Right forelimb (tissue), 1 donor: ENCODE data around the gene VPS41.
"Not testable (repeated sequence)": the region's sequence is repeated elsewhere in the genome, so short reads cannot be mapped to it uniquely, and the experiment has no call there.

Experiments
- DNase-seq: peaks from one replicate; pipeline ENCODE4 v3.0.0-alpha.2; 2018

Gene VPS41

DNA sequence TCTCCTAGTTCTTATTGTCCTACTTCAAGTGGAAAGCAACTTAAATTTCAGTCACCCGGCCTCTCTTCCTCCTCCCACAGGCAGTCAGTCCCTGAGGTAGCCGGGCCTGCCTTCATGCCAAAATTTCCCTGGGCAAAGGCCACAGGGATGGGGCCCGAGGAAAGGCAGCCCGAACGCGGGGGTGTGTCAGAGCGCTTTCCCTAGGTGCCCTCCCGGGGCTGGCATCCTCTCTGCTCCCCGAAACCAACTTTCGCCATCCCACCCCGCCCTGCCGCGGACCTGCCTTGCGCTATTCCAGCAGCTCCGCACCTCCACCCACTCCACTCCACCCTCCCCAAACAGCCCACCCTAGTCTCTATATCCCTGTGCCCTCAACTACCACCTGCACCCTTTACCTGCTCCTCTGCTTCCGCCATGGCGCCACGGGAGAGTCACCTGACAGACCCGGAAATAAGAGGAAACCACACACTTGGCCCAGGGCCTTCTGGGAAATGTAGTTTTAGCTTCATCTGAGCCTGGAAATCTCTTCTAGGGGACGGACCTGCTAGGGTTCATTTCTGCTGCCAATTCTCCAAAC lies at the start of gene VPS41:
TSS of gene VPS41 (minus strand) at position 433 of the 577 bp plus-strand sequence. CDS start at position 416, 17 bp downstream.
- DNase-seq = peak; percentile 77

DNA sequence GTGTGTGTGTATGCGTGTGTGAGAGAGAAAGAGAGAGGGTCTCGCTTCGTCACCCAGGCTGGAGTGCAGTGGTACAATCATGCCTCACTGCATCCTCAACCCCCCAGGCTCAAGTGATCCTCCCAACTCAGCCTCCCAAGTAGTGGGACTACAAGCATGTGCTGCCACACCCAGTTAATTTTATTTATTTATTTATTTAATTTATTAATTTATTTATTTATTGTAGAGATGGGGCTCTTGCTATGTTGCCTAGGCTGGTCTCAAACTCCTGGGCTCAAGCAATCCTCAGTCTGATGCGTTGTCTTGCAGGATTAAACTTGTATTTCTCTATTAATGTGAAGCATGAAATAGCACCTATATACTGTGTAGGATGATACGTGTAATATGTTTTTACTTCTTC lies 46.9 kb upstream of the VPS41 start:
- DNase-seq = no peak

- no peak for DNase-seq
These were observed 45.0 kb upstream of the VPS41 start for GRCh38 chr7:38953971-38954370.

DNA sequence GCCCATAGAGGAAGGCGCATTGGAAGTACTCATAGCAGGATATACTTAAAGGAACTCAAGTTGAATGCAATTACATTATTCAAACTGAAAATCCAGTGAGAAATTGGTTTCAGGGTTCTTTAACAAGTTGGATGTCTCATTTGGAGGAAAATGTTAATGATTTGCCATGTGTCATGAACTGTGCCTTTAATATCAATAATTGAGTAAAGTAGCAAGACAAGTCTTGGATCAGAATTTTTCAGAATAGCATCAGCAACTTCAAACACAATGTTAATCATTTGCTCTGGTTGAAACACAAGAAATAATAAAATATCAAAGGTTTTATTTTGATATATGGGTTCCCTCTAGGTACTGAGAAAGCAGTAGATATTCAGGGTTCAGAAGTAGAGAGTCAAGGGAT lies 44.2 kb upstream of the VPS41 start:
- DNase-seq = no peak

DNA sequence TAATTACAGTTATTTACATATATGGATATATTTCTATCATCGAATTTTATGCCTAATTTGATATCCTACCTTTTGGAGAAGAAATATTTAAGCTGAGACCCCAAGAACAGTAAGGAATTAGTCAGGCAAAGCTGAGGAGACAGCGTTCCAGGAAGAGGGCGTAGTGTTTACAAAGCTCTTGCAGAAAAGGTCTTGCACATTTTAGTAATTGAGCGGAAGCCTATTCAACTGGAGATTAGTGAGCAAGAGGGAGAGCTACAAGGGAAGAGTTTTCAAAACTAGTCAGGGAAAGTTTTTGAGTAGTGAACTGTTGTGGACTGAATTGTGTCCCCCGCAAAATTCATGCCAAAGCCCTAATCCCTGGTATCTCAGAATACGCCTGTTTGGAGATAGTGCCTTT lies 42.2 kb upstream of the VPS41 start:
- DNase-seq = no peak

- DNase-seq = no peak
These were observed 41.3 kb upstream of the VPS41 start for GRCh38 chr7:38950309-38950708.

- not testable (repeated sequence) for DNase-seq
These were observed 38.5 kb upstream of the VPS41 start for GRCh38 chr7:38947541-38947940.

GRCh38 chr7:38942431-38943051 lies 33.5 kb upstream of the VPS41 start:
- no peak for DNase-seq

DNA sequence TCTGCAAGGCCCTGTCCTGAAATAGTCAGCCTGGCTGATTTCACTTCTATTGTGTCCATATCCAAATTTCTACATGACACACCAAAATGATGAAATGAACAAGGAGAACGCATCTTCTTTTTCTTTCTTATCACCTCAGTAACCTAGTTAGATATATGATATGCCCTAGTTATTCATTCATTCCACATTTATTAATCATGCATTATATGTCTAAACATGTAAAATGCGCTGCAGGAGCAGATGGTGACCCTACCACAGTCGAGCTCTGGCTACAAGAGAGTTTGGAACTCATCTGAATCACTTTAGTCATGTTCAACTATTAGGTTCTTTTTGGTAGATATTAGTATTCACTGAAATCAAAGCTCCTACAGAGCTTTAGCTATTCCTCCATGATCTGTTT lies 31.8 kb upstream of the VPS41 start:
- DNase-seq = no peak

DNA sequence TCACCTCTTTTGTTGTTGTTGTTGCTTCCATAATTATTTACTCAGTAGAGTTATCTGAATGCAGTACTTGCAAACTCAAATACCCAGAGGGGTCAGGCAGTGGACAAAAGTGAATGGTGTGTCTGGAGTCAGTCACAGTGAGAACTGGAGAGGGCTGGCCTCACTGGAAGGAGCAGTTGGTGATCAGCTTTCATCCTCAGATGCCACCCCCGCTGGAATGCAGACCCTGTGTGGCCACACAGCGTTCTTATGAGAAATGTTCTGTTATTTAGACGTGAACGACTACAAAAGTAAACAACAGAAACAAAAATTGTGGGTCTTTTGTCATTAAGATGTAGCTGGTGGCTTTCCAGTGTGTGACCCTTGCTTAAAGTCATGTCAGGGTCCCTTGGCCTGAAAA lies 29.6 kb upstream of the VPS41 start:
- DNase-seq = no peak

GRCh38 chr7:38938001-38938485 lies 29.1 kb upstream of the VPS41 start:
- DNase-seq = no peak

GRCh38 chr7:38936641-38937040 lies 27.6 kb upstream of the VPS41 start:
- no peak for DNase-seq

- no peak for DNase-seq
These were observed 25.5 kb upstream of the VPS41 start for GRCh38 chr7:38934536-38934935.

DNA sequence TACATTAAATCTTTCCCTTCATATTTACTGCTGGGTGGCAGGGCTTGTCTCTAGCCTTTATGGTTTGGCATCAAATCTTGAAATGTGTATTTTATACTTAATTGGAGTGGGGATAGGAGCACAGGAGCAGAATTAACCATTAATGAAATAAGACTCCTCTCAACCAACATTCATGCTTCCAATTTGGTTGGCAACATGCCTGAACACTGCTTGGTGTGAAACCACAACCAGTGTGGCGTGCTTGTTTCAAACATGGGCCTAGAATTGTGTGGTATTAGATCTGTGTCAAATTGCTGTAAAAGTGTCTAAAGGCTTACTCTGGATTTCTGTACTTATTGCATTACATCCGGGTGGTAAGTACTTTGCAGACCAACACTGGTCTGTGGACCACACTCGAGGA lies 25.1 kb upstream of the VPS41 start:
- DNase-seq = no peak

- DNase-seq = peak; percentile 70
These were observed 23.6 kb upstream of the VPS41 start for GRCh38 chr7:38932509-38933168.

DNA sequence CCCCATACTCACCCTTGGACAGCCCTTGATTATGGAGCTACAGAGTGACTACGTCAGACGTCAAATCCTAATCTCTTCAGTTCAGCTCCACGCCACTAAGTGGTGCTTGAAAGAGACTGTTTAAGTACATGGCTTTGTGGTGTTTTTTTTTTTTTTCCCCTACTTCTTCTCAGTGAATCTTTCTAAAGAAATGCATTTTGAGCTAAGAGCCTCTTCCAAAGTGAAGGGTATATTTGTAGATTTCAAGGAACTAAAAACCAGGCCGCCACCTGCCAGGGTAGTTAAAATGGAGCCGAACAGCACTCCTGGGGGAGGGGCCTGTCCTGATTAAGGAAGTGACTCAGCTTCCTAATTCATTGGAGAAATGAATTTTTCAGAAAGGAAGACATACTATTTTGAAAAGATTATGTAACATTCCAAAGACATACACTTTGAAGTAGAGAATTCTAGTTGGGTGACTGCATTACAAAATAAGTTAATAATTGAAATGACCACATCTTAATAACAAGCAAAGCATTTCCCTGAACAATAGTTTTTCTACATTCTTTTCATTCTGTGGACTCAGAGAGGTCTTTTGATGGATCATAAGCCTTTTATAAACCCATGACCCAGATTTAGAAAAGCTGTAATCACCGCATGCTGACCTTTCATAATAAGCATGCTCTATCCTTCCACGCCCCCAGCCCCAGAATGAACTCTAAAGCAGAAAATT lies 20.6 kb upstream of the VPS41 start:
- no peak for DNase-seq

DNA sequence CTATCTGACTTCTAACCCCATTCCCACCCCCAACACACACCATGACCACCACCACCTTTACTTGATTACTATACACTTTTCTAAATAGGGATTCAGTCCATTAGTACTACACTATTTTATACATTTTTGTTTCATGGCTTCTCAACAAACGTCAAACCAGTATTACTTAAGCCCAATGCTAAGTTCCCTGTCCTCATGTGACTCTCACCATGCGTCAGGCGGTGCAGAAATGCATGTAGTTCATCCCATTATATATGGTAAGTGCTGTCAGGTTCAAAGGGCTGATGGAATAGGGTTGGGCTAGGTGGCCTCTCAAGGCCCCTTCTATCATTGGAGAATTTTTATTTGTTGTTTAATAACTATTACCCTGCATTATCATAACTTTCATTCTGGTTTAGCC lies 19.5 kb upstream of the VPS41 start:
- DNase-seq = no peak

DNA sequence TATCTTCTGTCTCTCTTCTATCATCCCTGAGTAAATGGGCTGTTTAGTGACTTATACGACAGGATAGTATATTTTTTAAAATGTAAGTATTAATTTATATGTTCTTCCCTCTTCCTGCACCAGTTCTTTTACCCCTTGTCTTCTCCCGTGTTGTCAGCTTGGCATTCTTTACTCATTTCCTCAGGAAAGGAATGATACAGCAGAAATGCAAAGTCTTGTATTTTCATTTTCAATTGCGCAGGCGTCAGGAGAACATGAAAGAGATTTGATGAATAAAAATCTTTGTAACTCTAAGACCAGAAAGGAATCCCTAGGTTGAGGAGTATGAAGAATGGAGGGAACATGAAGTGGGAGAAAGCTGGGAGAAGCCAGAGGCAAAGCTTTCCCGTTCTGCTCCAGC lies 18.8 kb upstream of the VPS41 start:
- no peak for DNase-seq

DNA sequence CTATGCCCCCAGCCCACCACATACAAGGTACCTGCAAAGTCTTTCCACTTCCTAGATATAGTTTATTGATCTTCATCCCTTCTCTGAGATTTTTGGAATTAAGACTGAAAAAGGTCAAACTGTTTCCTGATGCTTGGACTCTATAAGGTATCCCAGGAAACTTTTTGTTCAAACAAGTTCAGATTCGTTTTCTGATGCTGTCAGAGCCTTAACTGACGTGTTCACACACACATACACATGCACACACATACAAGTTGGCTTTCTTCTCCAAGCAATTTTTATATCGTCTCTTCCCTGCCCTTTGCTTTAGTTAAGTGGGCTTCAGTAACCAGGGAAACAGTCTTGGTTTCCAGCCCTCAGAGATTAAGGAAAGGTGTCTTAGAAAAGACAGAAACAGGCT lies 11.7 kb upstream of the VPS41 start:
- DNase-seq = no peak

DNA sequence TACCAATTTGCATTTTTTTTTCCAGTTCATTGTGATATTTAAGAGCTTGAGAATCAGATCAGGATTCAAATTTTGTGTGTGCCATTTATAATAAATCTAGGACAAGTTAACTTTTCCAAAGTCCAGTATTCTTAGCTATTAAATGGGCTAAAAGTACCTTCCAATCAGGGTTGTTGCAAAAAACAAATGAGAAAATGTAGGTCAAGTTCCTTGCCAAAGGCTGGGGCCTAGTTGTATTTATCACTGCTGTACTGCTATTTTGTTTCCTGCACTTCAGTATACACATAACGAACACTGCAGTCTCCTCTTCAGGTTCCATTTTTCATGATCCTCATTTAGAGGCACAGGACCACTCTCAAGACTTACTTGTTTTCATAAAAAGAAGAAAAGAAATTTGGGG lies 7.4 kb upstream of the VPS41 start:
- no peak for DNase-seq

- no peak for DNase-seq
These were observed 879 bp upstream of the VPS41 start for GRCh38 chr7:38909870-38910269.

DNA sequence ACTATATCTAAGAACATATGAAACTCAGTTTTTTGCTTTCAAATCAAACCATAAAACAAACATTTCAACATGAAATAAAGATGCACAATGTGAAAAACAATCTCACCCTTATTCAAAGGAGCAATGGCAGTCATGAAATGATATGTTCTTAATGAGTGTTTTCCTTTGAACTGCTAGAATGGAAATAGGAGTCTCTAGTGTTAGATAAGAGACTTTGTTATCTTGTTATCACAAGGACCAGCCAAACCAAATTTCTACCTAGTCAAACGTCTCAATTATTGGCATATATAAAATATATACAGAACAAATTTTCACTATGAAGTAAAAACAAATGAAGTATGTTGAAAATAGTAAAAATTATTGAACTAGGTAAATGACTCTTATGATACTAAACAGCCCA lies 1.2 kb downstream of the VPS41 start:
- no peak for DNase-seq

DNA sequence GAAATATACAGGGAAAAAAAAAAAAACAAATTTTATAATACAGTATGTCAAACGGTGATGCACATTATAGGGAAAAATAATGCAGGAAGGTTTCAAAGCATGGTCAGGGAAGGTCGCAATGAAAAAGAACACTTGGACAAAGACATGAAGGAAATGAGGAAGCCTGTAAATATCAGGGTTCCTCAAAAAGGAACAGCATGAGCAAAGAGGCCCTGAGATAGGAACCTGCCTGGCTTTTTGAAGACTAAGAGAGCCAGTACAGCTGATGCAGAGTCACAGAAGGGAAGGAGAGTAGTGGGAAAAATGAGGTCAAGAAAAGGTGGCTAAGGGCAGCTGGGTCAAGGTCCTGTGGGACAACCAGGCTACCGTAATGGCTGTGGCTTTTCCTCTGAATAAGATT lies 1.9 kb downstream of the VPS41 start:
- no peak for DNase-seq
